Activated CD4-positive, CD25-positive, alpha-beta regulatory T cell treated with anti-CD3 and anti-CD28 coated beads, Interleukin-2, amount 50 U/mL, for 72 hours (primary cell): ENCODE results near the gene TP53I13.
"Not testable (repeated sequence)": the region's sequence is repeated elsewhere in the genome, so short reads cannot be mapped to it uniquely, and the experiment has no call there.

Experiments
- DNase-seq: peaks from one replicate; pipeline ENCODE4 v3.0.0; 2021

TP53I13 gene

GRCh38 chr17:29568331-29569244 lies at the start of gene TP53I13:
TSS of gene TP53I13 (plus strand) at chr17:29568701. CDS start at chr17:29568759, 58 bp downstream.
- DNase-seq: peak; percentile 85

DNA sequence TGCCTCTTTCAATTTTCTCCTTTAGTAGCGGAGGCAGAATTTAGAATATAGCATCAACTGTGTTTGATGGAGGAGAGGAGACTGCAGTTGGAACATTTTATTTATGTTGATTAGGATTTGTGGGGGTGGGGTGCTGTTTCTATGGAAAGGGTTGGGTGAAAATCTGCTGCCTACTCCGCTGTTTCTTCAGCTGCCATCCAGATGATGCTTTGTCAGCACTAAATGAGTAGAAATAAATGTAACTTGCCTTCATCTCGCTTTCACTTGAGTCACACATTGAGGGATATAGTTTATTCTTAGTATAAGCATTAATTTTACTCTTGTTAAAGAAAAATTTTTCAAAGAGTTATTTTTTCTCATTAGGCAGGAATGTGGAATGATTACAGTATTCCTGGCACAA lies 43.8 kb upstream of the TP53I13 start:
- no peak for DNase-seq

- no peak for DNase-seq
Observed at GRCh38 chr17:29526322-29526721, 42.2 kb upstream of the TP53I13 start.

GRCh38 chr17:29533976-29534375 lies 34.5 kb upstream of the TP53I13 start:
- DNase-seq: no peak

GRCh38 chr17:29544066-29544465 lies 24.4 kb upstream of the TP53I13 start:
- DNase-seq: no peak

DNA sequence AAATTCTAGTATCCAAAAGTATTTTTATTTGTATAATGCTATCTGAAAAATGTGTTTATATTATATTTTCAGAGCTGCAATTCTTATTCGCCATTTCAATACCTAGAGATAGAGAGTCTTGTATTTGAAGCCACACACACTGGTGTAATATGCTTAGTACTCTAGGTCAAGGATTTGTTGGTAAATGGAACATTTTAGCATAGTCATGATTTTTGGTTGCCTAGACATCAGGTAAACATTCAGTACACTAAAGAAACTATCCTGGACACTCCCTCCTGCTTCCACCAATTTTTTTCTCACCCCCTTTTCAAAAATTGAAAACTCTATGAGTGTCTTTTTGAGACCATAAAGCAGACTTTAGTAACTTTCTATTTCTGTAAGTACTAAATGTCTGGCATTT lies 22.4 kb upstream of the TP53I13 start:
- DNase-seq: no peak

DNA sequence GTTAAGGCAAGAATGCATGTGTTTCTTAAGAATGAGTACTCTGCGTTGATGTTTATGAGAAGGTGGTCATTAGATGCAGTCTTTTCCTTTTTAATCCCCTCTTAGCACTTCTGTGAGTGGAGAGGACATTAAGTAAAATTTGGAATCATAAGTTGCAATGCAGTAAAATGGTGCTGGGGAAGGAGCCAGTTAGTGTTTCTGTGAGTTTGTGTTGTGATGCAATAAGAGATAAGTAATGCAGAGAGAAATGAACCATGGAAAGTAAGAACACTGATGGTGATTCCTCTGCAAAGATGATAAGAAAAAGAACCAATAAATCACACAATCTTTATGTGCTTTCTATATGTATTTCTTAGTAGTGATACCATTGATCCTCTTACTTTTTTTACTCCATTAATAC lies 21.7 kb upstream of the TP53I13 start:
- DNase-seq: no peak

DNA sequence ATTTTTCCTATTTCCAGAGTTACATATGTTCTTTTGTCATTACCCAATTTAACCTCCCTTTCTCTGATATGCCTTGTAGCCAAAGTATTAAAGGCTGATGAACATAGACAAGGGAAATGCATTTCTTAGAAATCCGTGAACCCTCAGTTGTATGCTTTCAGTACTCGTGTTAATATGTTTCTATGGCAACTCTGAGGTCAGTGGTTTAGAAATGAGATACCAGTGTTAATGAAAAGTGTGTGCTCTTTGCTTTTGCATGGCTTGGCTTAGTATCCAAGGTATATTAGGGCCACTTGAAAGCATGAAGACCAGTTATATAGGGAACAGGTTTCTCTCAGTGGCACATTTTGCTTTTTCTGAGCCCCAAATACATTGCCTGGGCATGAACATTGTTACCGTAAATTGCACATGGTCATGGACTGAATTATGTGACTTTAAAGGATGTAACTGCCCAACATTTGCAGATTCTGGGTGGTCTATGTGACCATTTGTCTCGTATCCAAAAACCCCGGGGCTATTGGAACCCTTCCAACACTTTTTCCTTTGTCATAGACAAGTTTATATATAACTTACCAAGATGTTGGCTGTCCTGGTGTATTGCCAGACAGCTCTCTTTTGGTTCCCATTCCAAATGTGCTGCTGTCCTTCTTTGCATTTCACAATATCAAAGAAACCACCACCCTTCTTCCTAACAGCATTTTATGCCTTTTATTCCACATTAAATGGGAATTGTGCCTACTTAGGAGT lies 19.2 kb upstream of the TP53I13 start:
- DNase-seq: no peak

DNA sequence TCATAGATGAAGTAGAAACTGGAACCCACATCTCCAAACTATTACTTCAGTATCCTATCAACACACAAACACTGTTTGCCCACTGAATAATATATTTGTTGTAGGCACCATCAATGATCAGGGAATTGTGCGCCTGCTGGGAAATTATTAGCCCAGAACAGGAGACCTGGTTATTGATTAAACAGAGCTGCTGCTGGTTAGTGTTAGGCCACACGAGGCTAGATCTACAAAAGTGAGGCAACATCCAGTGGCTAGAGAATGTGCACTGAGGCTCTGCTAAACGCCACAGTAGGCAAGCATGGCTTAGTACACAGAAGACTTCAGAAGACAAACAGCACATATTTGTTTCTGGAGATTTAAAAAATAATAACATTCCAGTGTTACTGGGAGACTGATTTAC lies 12.7 kb upstream of the TP53I13 start:
- DNase-seq: no peak

DNA sequence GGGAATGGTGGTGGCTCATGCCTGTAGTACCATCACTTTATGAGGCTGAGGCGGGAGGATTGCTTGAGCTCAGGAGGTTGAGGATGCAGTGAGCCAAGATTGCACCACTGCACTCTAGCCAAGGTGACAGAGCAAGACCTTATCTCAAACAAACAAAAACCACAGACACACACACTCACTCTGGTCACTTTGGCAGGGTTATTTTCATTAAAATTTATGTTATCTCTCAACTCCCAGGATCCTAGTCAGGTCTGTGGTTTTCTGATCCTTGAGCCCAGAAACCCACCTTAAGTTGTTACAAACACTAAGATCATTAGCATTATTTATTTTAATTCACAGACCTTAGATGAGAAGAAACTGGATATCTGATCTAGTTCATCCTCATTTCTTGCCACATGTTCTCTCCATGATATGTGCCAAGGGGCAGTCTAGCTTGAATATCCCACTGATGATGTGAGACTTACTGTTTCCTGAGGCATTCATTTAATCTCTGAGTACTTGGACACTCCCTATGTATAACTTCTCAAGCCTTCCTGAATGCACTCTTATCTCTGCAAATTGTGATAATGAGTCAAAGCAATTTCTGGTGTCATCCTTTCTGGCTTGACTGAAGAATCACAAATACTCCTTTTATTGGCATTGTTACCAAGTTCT lies 11.3 kb upstream of the TP53I13 start:
- DNase-seq: no peak

GRCh38 chr17:29557739-29558116 lies 10.8 kb upstream of the TP53I13 start:
- no peak for DNase-seq

- DNase-seq: not testable (repeated sequence)
Observed at GRCh38 chr17:29558139-29558538, 10.4 kb upstream of the TP53I13 start.

DNA sequence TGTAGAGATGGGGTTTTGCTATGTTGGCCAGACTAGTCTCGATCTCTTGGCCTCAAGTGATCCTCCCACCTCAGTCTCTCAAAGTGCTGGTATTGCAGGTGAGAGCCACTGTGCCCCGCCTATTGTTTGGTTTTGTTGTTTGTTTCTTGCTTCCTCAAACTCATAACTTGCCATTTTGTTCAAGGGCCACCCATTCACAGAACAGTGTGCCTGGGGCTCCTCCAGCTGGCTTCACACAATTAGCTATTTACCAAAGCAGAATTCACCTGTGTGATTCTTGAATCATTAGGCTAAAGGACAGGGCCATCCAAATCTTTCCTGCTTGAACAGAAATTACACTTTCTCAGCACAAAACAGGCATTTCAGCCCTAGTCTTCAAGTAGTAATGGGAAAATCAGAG lies 8.9 kb upstream of the TP53I13 start:
- no peak for DNase-seq

DNA sequence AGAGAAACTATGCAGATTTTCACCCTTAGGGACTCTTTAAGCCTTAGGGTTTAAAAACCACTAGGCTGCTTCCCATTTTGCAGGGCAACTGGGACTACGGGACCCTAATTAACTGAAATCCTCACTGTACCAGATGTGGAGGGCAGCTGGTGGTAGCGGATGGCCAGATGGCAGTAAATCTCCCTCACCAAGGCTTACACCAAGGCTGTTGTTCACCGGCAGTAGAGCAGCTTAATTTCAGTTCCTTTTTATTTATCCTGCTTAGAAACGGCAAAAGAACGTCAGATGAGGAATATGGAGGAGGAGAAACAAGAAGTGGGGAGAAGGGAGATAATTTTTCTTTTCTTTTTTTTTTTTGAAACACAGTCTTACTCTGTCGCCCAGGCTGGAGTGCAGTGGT lies 8.2 kb upstream of the TP53I13 start:
- DNase-seq: no peak

GRCh38 chr17:29561554-29562517 lies 6.7 kb upstream of the TP53I13 start:
- DNase-seq: no peak

DNA sequence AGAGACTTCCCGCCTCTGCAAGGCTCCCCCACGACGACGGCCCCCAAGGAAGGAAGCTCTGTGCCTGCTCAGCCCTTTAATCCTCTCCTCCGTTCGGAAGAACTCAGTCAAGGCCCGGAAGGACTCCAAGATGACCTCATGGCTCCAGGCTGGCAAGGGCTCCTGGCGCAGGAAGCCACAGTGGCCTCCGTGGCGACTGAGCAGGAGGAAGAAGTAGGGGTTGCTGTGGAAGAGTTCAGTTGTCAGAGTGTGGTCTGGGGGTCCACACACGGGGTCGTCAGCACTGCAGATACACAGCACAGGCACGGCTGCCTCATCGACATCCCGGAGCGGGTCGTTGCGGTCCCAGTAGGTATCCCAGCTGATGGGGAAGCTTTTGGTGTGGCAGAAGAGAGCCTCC lies 5.9 kb upstream of the TP53I13 start:
- no peak for DNase-seq

DNA sequence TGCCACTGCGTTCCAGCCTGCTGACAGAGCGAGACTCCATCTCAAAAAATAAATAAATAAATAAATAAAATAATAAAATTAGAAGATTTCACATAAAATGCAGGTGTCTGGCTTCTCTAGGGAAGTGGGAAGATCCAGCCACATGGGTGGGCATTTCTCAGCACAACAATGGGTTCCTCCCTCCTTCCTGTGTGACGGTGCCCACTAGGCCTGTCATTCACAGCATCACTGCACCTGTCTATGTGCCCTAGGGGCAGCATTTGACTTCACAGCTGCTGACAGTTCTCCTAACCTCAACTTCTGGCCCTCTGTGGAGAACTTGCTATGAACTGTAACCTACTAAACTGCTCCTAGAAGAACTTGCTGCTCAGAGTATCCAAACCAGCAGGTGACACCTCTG lies 4.7 kb upstream of the TP53I13 start:
- no peak for DNase-seq

- DNase-seq: peak; percentile 65
Observed at GRCh38 chr17:29565643-29566472, 2.6 kb upstream of the TP53I13 start.

DNA sequence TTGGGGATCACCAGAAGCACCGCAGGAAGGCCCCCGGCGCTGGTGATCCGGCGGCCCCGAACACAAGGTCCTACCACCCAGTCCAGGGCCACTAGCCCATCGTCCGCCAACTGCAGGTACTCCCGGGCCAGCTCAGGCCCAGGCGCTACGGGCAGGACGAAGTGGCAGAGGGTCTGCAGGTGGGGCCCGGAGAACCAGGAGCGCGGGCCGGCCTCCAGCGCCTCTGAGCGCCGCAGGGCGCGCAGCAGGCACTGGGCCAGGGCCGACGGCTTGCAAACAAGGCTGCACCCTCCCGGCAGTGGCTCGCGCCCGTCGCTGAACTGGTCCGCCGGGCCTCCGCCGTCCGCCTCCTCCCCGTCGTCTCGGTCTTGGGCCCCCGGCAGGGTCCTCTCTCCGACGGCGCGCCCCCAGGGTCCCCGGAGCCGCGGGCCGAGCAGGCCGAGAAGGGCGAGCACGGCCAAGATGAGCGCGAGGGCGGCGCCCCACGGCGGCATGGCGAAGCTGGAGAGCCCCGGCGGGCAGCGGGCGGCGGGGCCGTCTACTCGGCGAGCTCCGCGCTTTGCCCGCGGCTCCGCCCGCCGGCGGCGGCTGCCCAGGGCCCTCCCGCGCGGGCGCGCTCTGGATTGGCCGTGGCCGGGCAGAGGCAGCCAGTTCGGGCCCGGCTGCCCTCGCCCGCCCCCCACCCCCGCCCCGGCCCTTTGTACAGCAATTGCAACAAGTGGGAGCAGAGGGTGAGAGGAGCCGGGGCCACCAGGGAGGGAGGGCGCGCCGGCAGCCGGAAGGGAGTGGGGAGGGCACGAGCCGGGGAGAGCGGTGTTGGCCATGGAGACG lies 1.8 kb upstream of the TP53I13 start, which contains the start of gene ABHD15:
Gene ABHD15 (minus strand): TSS at position 565 of the 831 bp plus-strand sequence. CDS start 71 bp downstream, at position 494.
- DNase-seq: peak; percentile 66

GRCh38 chr17:29567304-29567553 lies 1.3 kb upstream of the TP53I13 start:
- DNase-seq: peak; percentile 56
